GM19043 (cell line): ENCODE data around the gene ICAM5.
A peak's percentile ranks its signal among the peaks of the same experiment; 100 is the strongest.
"Not testable (repeated sequence)": the region's sequence is repeated elsewhere in the genome, so short reads cannot be mapped to it uniquely, and the experiment has no call there.

ENCODE experiments used
- ATAC-seq: cut with Tn5 transposase; IDR thresholded peaks from one replicate; pipeline ENCODE4 v1.9.1; 2021; ENCODE audit warnings: low read depth; ENCODE audit not compliant: unreplicated experiment

Gene ICAM5

GRCh38 chr19:10317857-10318462 lies 28.2 kb downstream of the ICAM5 start:
- ATAC-seq: no peak

GRCh38 chr19:10318807-10319682 lies 29.3 kb downstream of the ICAM5 start:
- ATAC-seq: no peak

- ATAC-seq: no peak
These were observed 31.1 kb downstream of the ICAM5 start for GRCh38 chr19:10320602-10321416.

GRCh38 chr19:10321417-10321797 lies 31.7 kb downstream of the ICAM5 start:
- no peak for ATAC-seq

GRCh38 chr19:10321874-10322835 lies 32.4 kb downstream of the ICAM5 start:
- ATAC-seq: no peak

- no peak for ATAC-seq
These were observed 36.0 kb downstream of the ICAM5 start for GRCh38 chr19:10325732-10326131.

- no peak for ATAC-seq
These were observed 38.0 kb downstream of the ICAM5 start for GRCh38 chr19:10327793-10328192.

GRCh38 chr19:10328558-10329429 lies 39.0 kb downstream of the ICAM5 start:
- ATAC-seq: no peak

- ATAC-seq: no peak
These were observed 39.8 kb downstream of the ICAM5 start for GRCh38 chr19:10329555-10329954.

GRCh38 chr19:10332158-10332964 lies 42.6 kb downstream of the ICAM5 start:
- ATAC-seq: no peak

- peak; percentile 88 for ATAC-seq
These were observed 43.4 kb downstream of the ICAM5 start, which contains the start of gene RAVER1 for GRCh38 chr19:10332965-10333757. RAVER1 (minus strand) TSS chr19:10333529; CDS start chr19:10333507, 22 bp downstream.

GRCh38 chr19:10333758-10334587 lies 44.2 kb downstream of the ICAM5 start:
- no peak for ATAC-seq

GRCh38 chr19:10334588-10335351 lies 45.0 kb downstream of the ICAM5 start:
- ATAC-seq: no peak

GRCh38 chr19:10335352-10335985 lies 45.7 kb downstream of the ICAM5 start:
- no peak for ATAC-seq

- ATAC-seq: not testable (repeated sequence)
These were observed 47.0 kb downstream of the ICAM5 start for GRCh38 chr19:10336725-10337124.
